ENCODE data around the gene BEAN1. TPM values are rescaled to one million over a fixed set of nuclear protein-coding genes. Genes with fewer than 3 reads are reported as not detected.

Gene BEAN1
- total RNA-seq, 2 donors from 2014 or later: not detected

DNA sequence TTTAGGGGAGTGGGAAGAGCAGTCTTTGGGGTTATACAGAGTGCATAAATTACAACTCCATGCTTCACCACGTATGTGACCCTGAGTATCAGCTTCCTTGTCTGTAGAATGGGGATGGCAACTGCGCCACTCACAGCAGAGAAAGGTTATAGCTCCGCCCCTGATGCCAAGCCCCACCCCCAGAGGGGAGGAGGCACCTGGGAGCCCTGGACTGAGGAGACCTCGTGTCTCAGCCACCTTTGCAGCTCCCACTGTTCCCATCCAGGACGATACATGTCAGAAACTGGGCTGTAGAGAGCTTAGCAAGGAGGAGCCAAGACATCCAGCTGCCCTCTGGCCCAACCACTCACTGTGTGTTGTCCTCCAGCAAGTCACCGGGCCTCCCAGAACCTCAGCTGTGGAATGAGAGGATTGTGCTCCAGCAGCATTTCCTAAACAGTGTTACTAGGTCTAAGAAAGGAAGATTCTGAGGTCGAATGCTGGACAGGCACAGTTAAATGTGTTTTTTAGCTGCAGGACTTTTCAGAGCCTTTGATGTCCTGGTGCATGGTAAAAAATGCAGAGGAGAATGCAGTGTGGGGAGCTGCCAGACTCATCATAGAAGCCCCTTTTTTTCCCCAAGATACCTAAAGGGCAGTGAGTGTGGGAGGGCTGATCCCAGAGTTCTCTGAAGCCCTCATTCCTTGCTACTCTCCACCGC, 49.4 kb downstream of the BEAN1 start:
- peak; percentile 46 for ATAC-seq
- intact Hi-C loops (cut with DNase I, micrococcal nuclease): no loop called here
- peak in 1 of 2 donors; percentile 41 for DNase-seq

DNA sequence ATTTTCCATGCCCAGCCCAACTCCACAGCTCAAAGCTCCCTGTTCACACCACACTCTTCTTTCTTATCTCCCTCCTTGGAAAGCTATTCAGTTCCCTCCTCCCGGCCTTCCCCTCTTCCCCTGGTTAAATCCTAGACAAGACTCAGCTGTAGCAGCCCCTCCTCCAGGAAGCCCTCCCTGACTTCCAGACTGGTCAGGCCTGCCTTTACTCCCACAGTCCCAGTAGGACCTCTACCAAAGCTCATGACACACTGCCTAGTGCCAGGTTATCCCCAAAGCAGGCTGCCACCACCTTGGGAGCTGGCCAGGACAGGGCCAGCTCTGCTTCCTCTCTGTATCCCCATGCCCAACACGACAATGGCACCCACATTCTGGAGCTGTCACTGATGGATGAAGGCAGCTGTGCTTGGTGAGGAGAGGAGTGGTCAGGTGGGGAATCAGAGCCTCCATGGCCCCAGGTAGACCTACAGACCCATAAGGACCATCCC, 50.0 kb downstream of the BEAN1 start:
- no peak for ATAC-seq
- intact Hi-C loops (cut with DNase I, micrococcal nuclease): no loop called here
- no peak for DNase-seq

DNA sequence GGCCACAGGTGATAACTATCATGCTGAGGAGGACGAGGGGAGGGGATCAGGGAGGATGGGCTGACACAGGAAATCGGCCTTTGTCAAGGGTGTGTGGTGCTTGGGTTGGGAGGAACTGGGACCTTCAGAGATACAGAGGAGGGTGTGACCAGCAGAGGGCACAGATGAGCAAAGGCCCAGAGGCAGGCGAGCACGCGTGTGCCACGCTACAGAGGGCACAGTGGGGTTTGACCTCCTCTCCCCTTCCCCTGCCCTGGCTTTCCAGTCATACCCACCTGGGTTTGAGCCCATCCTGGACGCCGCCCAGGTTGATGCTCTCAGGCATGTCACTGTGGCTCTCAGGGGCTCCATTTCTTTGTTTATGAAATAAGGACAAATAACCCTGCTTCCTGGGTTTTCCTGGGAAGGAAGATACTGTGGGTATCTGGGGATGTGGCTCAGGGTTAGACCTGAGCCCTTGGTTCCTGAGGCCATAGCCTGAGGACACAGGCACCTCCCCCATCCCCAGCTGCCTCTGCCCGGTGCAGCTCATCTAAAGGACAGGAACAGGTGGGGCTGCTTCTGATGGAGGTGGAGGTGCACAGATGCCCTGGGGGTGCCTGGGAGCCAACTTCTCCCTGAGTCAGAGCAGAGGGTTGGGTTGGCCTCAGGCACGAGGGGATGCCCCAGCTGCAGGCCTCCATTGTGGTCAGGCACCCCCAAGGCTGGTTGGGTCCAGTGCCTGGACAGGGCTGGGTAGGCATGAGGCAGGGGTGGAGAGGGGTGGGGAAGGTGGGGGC, 51.8 kb downstream of the BEAN1 start:
- ATAC-seq (peak; percentile 87), DNase-seq (peak; percentile 59 to 89)
- intact Hi-C loops (cut with DNase I, micrococcal nuclease): no loop called here

DNA sequence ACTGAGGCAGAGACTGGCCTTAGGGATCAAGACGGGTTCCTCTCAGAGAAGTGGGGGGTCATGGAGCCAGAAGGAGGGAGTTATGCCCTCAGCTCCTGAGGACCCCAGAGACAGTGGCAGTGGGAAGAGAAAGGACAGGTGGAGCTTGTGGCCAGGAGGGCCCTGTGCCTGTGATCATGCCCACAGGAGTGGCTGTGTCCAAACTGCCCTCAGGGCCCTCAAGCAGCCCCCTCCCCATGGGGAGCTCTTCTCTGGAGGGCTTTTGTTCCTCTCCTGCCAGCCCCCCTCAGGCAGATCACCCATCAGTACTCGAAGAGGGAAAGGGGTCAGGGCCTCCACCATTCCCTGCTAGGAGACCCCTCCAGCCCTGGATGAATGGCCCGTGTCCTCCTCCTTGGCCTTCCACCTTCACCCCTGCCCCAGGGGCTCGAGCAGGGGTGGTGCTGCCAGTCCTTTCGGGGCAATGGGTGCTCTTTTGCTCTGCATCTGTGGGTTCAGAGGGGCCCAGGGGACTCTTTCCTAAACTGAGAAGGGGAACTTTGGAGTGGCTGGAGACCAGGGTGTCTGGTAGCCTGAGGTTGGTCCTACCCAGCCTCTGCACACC, 52.7 kb downstream of the BEAN1 start:
- DNase-seq: no peak
- no peak for ATAC-seq
- intact Hi-C loops (cut with DNase I, micrococcal nuclease): loop anchor here in 1 of 2 donors (10.0 kb wide), 1 partner anchor 75 kb away; no protein-coding TSS in a partner anchor

DNA sequence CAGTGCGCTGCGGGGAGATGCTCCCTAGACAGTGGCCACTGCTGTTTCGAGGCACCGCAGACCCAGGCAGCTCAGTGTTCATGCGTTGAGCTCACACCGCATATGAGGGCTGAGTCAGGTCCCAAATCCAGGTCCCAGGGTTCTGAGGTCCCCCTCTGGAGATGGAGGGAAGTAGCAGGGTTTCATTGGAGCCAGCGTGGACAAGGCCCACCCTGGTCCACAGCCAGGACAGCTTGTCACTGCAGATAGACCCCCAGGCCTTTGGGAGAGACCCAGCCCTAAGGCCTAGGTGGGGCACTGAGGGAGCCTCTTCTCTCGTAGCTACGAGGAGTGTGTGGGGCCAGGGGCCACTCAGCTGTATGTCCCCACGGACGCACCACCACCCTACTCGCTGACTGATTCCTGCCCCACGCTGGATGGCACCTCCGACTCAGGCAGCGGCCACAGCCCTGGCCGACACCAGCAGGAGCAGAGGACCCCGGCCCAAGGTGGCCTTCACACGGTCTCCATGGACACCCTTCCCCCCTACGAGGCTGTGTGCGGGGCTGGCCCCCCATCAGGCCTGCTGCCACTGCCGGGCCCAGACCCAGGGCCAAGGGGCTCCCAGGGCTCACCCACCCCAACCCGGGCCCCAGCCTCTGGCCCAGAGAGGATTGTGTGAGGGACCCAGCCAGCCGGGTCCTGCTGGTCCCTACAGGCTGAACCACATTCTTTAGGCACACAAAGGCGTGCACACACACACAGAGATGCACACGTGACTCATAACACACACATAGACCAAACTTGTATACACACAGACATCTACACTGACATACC, 53.4 kb downstream of the BEAN1 start:
- no peak for ATAC-seq
- DNase-seq: no peak
- intact Hi-C loops (cut with DNase I, micrococcal nuclease): loop anchor here in 1 of 2 donors (10.0 kb wide), 1 partner anchor 76 kb away; no protein-coding TSS in a partner anchor

DNA sequence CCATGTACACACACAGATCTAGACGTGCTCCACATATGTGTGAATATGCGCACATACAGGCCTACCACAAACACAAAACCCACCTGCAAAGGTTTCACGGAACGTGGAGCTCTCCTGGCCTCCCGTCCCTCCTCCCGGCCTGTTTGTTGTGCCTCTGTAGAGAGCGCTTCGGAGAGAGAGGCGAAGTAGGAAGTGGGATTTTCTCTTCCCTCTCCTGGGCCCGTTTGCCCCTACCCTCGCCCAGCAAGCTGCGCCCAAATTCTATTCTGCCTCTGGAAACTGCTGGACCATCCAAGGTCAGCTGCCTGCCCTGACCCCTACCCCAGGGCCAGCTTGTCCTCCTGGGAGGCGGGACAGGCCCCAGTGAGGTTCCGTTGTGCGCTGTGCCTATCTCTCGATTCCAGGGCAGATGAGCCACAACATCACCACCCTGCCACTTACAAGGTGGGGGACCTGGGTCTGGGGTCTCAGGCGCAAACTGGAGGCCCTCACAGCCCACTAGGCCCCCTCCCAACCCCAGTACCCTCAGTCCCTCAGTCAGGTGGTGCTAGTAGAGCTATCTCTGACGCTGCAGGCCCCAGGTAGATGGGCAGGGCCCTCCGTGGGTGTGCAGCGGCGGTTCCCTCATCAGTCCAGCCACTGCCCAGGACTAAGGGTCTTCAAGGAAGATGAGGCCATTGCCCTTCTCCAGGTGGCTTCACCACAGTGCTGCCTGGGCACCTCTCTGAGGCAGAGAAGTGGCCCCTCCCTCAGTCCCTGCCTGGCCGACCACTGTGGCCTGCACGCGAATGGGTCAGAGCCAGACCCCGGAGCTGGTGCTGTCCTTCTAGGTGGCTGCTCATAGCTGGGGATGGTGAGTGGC, 54.2 kb downstream of the BEAN1 start:
- intact Hi-C loops (cut with DNase I, micrococcal nuclease): loop anchor here in 1 of 2 donors (10.0 kb wide), 1 partner anchor 77 kb away; no protein-coding TSS in a partner anchor
- DNase-seq (no peak), ATAC-seq (no peak)

DNA sequence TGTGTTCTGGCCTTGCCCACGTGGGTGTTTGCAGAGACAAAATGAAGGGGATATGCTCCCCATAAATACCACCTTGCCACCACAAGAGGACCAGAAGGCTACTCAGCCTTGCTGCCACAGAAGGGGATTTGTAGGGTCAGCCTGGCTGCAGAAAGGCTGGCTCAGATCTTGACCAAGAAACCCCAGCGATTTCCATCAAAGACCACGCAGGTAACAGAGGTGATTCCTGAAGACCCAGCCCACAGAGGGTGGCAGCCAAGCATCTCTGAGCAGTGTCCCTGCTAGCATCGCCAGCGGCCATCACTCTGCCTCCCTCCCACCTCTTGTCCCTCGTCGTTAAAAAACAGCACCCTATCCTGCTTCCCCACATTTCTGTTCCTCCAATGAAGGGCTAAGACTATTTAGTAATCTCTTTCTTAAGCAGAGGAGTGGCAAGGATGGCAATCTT, 54.9 kb downstream of the BEAN1 start:
- no peak for ATAC-seq
- no peak for DNase-seq
- intact Hi-C loops (cut with DNase I, micrococcal nuclease): loop anchor here in 1 of 2 donors (10.0 kb wide), 1 partner anchor 77 kb away; no protein-coding TSS in a partner anchor

DNA sequence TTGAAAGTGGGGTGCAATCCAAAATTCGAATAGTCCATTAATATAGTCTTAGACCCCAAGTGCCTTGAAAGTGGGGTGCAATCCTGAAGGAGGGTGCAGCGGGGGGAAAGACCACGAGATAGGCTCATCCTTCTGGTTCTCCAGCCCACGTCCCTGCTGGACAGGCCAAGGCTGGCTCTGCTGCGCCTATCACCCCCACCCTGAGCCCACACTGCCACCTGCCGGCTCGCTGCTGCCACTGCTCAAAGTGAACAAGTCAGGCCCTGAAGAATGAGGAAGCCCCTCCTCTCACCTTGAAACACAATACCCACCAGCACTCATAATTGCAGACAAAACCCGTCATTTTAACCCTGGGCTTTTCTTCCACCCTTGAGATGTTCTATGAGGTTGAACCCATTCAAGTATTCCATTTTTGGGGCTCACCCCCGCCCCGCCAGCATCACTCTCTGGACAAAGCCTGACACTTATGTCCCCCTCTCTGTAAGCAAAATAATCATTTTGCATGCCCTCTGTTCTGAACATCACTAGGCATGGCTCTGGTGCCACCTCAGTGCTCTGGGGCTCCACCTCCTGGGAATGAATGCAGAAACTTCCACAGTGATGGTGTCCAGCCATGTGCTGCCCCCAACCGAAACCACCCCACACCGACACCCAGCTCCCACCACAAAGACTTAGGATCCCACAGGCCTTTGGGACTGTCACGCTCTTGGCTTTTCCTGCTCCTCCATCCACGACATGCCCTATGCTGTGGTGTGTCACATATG, 56.8 kb downstream of the BEAN1 start:
- peak; percentile 58 to 78 for DNase-seq

DNA sequence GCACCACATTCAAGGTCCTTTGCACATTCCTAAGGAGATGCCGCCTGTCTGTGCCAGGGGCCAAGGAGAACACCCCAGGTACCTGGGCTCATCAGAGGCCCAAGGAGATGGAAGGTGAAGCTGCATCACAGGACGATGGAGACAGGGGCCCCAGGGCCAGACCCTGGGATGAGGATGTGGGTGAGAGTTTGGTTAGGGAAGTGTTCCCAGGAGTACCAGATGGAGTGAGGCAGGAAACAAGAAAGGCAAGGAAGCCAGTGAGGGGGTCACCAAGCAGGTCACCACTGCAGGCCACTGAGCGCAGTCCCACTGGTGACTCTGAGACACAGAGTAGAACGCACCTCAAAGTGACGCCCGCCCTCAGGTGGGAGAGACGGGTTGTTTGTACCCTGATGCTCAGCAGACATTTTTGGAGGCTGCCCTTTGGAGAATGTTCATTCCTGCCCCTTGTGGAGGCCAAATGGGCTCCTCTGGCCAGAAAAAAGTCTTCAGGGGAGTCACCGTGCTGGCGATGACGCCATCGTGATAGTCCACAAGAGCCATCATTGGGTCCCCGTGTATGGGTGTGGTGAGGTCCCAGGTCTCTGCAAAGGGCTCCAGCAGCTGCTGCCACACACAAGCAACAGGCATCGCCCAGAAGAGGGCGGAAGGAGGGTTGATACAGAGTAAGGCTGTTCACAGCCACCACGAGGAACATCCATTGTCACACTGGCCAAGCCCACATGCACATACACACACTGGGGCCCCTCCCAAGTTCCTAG, 57.5 kb downstream of the BEAN1 start:
- intact Hi-C loops (cut with DNase I, micrococcal nuclease): loop anchor here in 1 of 2 donors (10.0 kb wide), 1 partner anchor 80 kb away; no protein-coding TSS in a partner anchor
- DNase-seq: no peak

More for the DNA sequence above, 56.8 kb downstream of the BEAN1 start:
- ATAC-seq: peak; percentile 84
- intact Hi-C loops (cut with DNase I, micrococcal nuclease): loop anchor here in 1 of 2 donors (10.0 kb wide), 1 partner anchor 79 kb away; no protein-coding TSS in a partner anchor

DNA sequence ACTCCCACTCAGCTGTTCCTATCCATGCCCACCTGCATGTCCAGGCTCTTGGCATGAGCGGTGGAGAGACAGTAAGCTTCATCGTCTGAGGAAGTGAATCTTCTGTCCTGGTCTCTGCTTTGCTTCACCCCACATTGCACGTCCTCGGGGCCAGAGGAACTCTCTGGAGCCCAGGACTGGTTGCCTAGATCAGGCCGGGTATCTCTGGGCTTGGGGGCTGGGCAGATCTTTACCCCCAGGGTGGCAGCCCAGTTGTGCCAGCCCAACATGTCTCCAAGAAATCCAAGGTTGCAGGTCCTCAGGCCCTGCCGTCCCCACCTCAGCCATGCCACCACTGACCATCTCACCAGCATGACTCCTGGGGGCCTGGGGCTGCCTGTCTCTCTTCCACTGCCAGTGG, 58.3 kb downstream of the BEAN1 start:
- intact Hi-C loops (cut with DNase I, micrococcal nuclease): loop anchor here in 1 of 2 donors (10.0 kb wide), 1 partner anchor 81 kb away; no protein-coding TSS in a partner anchor
- no peak for DNase-seq
- no peak for ATAC-seq

More for the DNA sequence above, 57.5 kb downstream of the BEAN1 start:
- no peak for ATAC-seq

DNA sequence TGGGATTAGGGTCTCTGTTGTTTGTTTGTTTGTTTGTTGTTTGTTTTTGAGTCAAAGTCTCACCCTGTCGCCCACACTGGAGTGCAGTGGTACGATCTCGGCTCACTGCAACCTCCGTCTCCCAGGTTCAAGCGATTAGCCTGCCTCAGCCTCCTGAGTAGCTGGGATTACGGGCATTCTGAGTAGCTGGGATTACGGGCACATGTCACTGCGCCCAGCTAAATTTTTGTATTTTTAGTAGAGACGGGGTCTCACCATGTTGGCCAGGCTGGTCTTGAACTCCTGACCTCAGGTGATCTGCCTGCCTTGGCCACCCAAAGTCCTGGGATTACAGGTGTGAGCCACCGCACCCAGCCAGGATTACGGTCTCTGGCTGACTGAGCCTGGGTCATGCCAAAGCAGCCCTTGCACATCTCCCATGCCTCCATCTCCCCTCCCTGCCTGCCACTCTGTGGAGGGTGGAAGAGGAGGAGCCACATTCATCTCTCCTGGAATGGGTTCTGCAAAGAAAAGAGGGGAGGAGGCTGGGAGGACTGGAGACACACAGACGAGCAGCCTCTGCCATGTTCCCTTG, 59.2 kb downstream of the BEAN1 start:
- DNase-seq (no peak), ATAC-seq (no peak)
- intact Hi-C loops (cut with DNase I, micrococcal nuclease): loop anchor here in 1 of 2 donors (10.0 kb wide), 1 partner anchor 81 kb away; no protein-coding TSS in a partner anchor

DNA sequence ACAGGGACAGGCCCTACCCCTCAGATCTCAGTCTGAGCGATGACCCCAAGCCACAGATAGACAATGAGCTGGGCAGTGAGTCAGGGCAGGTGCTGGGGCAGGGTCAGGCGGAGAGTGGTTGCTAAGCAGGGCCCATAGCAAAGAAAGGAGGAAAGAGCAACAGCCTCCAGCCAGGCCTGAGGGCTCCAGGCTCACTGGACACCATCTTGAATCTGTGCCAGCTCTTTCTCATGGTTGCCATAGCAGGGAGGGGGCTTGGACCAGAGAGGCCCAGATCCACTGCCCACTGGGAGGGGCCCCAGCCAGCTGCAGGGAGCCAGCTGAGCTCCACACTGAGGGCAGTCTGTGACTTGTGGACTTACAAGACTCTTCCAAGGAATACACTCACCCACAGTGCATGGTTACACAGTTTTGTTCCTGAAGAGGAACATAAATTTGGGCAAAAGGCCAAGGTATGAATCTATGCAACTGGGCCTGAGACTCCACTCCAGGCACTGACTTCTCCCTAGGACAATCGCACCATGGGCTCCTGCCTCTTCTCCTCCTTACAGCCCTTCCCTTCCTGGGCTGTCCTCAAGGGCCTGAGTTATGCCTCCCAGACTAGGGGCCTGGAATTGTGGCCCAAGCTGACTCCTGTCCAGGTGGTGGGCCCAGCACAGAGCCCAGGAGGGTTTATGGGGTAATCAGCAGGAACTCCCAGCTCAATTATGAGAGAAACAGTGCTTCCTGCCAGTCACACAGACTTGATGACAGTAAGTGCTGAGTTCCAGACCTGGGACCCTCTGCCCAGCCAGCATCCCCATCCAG, 59.9 kb downstream of the BEAN1 start:
- intact Hi-C loops (cut with DNase I, micrococcal nuclease): loop anchor here in 1 of 2 donors (10.0 kb wide), 1 partner anchor 82 kb away; no protein-coding TSS in a partner anchor
- DNase-seq: peak in 1 of 2 donors; percentile 7
- ATAC-seq: no peak

DNA sequence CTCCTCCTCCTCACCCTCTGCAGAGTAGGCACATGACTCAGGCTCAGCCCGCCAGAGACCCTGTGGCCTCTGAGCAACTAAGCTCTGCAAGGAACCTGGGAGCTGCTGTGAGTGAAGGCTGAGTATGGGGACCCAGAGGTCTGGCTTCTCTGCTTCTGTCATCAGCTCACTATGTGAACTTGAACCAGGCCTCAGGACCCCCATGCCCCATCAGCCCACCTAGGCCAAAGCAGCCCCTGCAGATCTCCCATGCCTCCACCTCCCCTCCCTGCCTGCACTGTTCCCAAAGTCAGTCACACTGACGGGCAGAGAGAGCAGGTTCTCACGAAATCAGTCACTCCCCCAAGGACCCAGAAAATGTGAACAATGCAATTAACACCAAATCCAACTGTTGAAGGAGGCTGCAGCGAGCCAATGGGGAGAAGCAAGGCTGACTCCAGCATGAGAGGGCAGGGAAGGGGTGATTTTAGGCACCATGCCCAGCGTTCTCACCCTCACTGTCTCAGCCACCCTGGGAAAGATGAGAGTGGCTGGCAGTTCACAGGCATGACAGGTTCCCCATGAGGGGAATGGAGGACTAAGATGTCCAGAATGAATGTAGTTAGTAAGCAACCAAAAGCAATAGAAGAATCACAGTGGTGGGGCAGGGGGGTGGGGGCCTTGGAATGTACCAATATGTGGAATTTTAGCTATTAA, 60.6 kb downstream of the BEAN1 start:
- intact Hi-C loops (cut with DNase I, micrococcal nuclease): loop anchor here in 1 of 2 donors (10.0 kb wide), 1 partner anchor 83 kb away; no protein-coding TSS in a partner anchor
- peak in 1 of 2 donors; percentile 1 for DNase-seq

DNA sequence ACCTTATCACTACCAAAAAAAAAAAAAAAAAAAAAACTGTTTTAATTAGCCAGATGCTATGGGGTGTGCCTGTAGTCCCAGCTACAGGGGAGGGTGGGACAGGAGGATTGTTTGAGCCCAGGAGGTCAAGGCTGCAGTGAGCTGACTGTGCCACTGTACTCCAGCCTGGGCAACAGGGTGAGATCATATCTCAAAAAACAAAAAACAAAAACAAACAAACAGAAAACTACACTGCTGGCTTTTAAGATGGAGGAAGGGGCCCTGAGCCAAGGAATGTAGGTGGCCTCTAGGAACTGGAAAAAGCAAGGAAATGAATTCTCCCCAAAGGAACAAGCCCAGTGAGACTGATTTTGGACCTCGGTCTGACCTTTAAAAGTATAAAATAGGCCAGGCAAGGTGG, 61.4 kb downstream of the BEAN1 start:
- no peak for ATAC-seq

More for the DNA sequence above, 60.6 kb downstream of the BEAN1 start:
- ATAC-seq: no peak

More for the DNA sequence above, 61.4 kb downstream of the BEAN1 start:
- intact Hi-C loops (cut with DNase I, micrococcal nuclease): loop anchor here in 1 of 2 donors (10.0 kb wide), 1 partner anchor 84 kb away; no protein-coding TSS in a partner anchor
- DNase-seq: peak in 1 of 2 donors; percentile 0
